Measurements from ENCODE around the gene KCNMB2. TPM values are rescaled to one million over a fixed set of nuclear protein-coding genes. Genes with fewer than 3 reads are reported as not detected.
"Not testable (repeated sequence)": the region's sequence is repeated elsewhere in the genome, so short reads cannot be mapped to it uniquely, and the experiment has no call there.

KCNMB2 gene
- total and polyA plus RNA-seq, 4 donors: not detected

DNA sequence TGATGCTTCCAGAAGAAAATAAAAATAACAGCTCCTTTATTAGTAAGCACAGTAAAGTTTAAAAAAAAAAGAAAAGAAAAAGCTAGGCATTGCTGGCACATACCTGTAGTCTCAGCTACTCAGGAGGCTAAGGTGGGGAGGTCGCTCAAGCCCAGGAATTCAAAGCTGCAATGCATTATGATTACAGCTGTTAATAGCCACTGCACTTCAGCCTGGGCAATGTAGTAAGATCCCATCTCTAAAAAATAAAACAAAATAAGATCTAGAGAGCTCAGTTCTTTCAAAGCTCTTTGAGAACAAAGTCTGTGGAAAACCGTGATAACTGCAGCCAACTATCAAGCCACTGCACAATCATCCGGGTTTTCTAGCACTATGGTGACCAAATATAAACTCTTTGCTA lies 323.1 kb downstream of the KCNMB2 start:
- Histone ChIP-seq H3K4me1 (ENCODE audit: control insufficient read depth in 1 of 2, insufficient read depth in 2 of 2, low read length in 2 of 2) (no peaks in the 10 kb centered on the region), H3K27me3 (ENCODE audit: control insufficient read depth in 1 of 2, insufficient read depth in 2 of 2, low read length in 1 of 2) (no peaks in the 10 kb centered on the region), H3K9me3 (ENCODE audit: control insufficient read depth, low read length) (no peaks in the 10 kb centered on the region), H3K4me3 (ENCODE audit: low read length in 2 of 2) (no peak overlapping the region), H3K36me3 (ENCODE audit: control insufficient read depth in 1 of 2, insufficient read depth in 2 of 2, low read length in 1 of 2) (no peaks in the 10 kb centered on the region), H3K27ac (ENCODE audit: low read depth in 1 of 2, low read length in 2 of 2) (no peak overlapping the region)
- intact Hi-C loops (cut with DNase I): no loop called here
- ATAC-seq (ENCODE audit: low FRiP score) (no peak), DNase-seq (no peak)
- 77 to 79% methylated on average over 3 of the region's 3 CpGs for WGBS, 2 donors

DNA sequence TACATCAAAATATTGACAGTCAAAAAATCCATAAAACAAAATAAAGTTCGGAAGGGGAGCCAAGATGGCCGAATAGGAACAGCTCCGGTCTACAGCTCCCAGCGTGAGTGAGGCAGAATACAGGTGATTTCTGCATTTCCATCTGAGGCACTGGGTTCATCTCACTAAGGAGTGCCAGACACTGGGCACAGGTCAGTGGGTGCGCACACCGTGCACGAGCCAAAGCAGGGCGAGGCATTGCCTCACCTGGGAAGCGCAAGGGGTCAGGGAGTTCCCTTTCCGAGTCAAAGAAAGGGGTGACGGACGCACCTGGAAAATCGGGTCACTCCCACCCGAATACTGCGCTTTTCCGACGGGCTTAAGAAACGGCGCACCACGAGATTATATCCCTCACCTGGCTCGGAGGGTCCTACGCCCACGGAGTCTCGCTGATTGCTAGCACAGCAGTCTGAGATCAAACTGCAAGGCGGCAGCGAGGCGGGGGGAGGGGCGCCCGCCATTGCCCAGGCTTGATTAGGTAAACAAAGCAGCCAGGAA lies 323.7 kb downstream of the KCNMB2 start:
- H3K27ac ChIP-seq (ENCODE audit: low read depth in 1 of 2, low read length in 2 of 2); H3K27me3 ChIP-seq (ENCODE audit: control insufficient read depth in 1 of 2, insufficient read depth in 2 of 2, low read length in 1 of 2); H3K36me3 ChIP-seq (ENCODE audit: control insufficient read depth in 1 of 2, insufficient read depth in 2 of 2, low read length in 1 of 2); H3K4me3 ChIP-seq (ENCODE audit: low read length in 2 of 2); H3K4me1 ChIP-seq (ENCODE audit: control insufficient read depth in 1 of 2, insufficient read depth in 2 of 2, low read length in 2 of 2); ATAC-seq (ENCODE audit: low FRiP score); intact Hi-C loops (cut with DNase I); DNase-seq; H3K9me3 ChIP-seq (ENCODE audit: control insufficient read depth, low read length): not testable (repeated sequence)
- 92 to 94% methylated on average over 22 to 29 of the region's 29 CpGs for WGBS, 2 donors

DNA sequence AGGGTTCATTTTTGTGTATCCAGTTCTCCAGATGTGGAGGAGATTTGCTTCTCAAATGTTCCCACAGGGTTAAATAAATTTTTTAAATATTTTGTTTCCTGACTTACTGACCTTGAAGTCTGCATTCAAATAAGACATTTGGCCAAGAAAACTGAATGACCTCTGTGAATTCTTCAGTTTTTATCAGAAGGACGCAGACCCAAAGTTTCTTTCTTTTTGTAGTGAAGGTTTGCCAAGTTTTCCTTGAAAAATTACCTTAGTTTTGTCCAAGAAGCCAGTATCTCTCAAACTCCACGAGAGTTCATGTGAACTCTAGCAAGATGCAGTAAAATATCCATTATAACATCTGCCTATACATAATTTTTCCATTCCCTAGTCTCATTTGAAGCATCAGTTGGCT lies 332.4 kb downstream of the KCNMB2 start:
- no peak overlapping the region for H3K4me3 ChIP-seq (ENCODE audit: low read length in 2 of 2)
- intact Hi-C loops (cut with DNase I): no loop called here
- DNase-seq (no peak), ATAC-seq (ENCODE audit: low FRiP score) (no peak)
- H3K27ac ChIP-seq (ENCODE audit: low read depth in 1 of 2, low read length in 2 of 2): no peak overlapping the region
- H3K27me3 ChIP-seq (ENCODE audit: control insufficient read depth in 1 of 2, insufficient read depth in 2 of 2, low read length in 1 of 2): no peaks in the 10 kb centered on the region
- 8 to 14% methylated on average over 2 of the region's 2 CpGs for WGBS, 2 donors
- H3K36me3 ChIP-seq (ENCODE audit: control insufficient read depth in 1 of 2, insufficient read depth in 2 of 2, low read length in 1 of 2): no peaks in the 10 kb centered on the region
- H3K9me3 ChIP-seq (ENCODE audit: control insufficient read depth, low read length): no peaks in the 10 kb centered on the region
- peaks cover 2 to 3% of the 10 kb centered on the region in 2 donors for H3K4me1 ChIP-seq (ENCODE audit: control insufficient read depth in 1 of 2, insufficient read depth in 2 of 2, low read length in 2 of 2)

DNA sequence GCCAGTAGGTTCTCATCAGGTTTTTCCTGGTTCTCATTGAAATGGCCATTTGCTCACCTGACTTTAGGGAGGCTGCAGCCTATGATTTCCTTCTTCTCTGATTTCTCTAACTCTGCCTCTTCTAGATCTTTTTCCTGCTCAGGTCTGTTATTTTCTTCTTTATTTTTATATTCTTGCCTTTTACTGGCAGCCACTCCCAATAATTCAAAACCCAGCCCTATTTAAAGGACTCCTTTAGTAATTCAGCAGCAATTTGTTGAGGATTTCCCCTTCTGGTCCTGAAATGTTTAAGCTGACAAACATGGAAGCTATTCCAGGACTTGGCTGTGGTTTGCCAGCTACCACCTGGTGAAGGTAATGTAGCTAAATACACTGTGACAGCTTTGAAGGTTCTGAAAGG lies 333.8 kb downstream of the KCNMB2 start:
- ATAC-seq (ENCODE audit: low FRiP score): no peak
- no peak overlapping the region for H3K4me3 ChIP-seq (ENCODE audit: low read length in 2 of 2)
- peaks cover 2 to 3% of the 10 kb centered on the region in 2 donors for H3K4me1 ChIP-seq (ENCODE audit: control insufficient read depth in 1 of 2, insufficient read depth in 2 of 2, low read length in 2 of 2)
- no peak overlapping the region for H3K27ac ChIP-seq (ENCODE audit: low read depth in 1 of 2, low read length in 2 of 2)
- no peaks in the 10 kb centered on the region for H3K27me3 ChIP-seq (ENCODE audit: control insufficient read depth in 1 of 2, insufficient read depth in 2 of 2, low read length in 1 of 2)
- DNase-seq: no peak
- H3K36me3 ChIP-seq (ENCODE audit: control insufficient read depth in 1 of 2, insufficient read depth in 2 of 2, low read length in 1 of 2): no peaks in the 10 kb centered on the region
- intact Hi-C loops (cut with DNase I): no loop called here
- H3K9me3 ChIP-seq (ENCODE audit: control insufficient read depth, low read length): no peaks in the 10 kb centered on the region

DNA sequence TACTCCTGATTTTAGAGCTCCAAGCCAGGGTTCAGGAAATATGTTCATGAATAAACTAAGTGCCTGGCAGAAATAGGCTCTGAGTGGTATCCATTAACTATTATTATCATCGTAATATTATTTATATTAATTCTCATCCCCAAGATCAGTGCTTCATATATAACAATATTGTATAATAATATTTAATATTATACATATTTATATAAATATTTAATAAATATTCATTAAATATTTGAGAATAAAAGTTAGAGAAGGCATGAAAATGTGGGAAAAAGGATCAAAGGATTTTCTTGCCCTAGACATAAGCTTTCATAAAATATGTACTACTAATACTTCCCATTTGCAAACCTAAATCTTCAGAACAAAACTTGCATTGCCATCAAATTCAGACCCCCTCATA lies 338.9 kb downstream of the KCNMB2 start:
- 88 to 94% methylated on average over 1 of the region's 1 CpG for WGBS, 2 donors
- H3K4me1 ChIP-seq (ENCODE audit: control insufficient read depth in 1 of 2, insufficient read depth in 2 of 2, low read length in 2 of 2): no peaks in the 10 kb centered on the region
- ATAC-seq (ENCODE audit: low FRiP score): no peak
- no peak overlapping the region for H3K4me3 ChIP-seq (ENCODE audit: low read length in 2 of 2)
- intact Hi-C loops (cut with DNase I): no loop called here
- no peaks in the 10 kb centered on the region for H3K36me3 ChIP-seq (ENCODE audit: control insufficient read depth in 1 of 2, insufficient read depth in 2 of 2, low read length in 1 of 2)
- H3K27me3 ChIP-seq (ENCODE audit: control insufficient read depth in 1 of 2, insufficient read depth in 2 of 2, low read length in 1 of 2): no peaks in the 10 kb centered on the region
- H3K9me3 ChIP-seq (ENCODE audit: control insufficient read depth, low read length): no peaks in the 10 kb centered on the region
- no peak for DNase-seq
- H3K27ac ChIP-seq (ENCODE audit: low read depth in 1 of 2, low read length in 2 of 2): no peak overlapping the region

DNA sequence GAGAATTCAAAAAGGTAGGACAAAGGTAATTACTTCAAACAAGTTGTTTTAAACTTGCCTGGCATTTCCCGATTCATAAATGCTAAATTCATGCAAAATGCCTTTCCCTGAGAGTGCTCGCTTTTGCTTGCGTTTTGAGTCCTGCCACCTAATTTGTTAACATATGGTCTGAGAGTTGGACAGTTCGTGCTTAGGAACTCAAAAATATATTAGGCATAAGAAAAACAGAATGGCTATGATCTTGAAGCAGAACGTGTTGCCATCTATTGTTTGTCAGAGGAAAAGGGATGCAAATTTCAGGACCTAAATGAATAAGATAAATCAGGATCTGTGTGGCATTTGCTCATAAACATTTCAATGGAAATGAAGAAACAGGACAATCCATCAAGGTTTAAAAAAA lies 339.6 kb downstream of the KCNMB2 start:
- intact Hi-C loops (cut with DNase I): no loop called here
- Histone ChIP-seq H3K9me3 (ENCODE audit: control insufficient read depth, low read length) (no peaks in the 10 kb centered on the region), H3K4me3 (ENCODE audit: low read length in 2 of 2) (no peak overlapping the region), H3K36me3 (ENCODE audit: control insufficient read depth in 1 of 2, insufficient read depth in 2 of 2, low read length in 1 of 2) (no peaks in the 10 kb centered on the region), H3K27ac (ENCODE audit: low read depth in 1 of 2, low read length in 2 of 2) (no peak overlapping the region), H3K4me1 (ENCODE audit: control insufficient read depth in 1 of 2, insufficient read depth in 2 of 2, low read length in 2 of 2) (no peaks in the 10 kb centered on the region), H3K27me3 (ENCODE audit: control insufficient read depth in 1 of 2, insufficient read depth in 2 of 2, low read length in 1 of 2) (no peaks in the 10 kb centered on the region)
- WGBS, 2 donors: 24 to 47% methylated on average over 5 of the region's 5 CpGs
- no peak for DNase-seq
- ATAC-seq (ENCODE audit: low FRiP score): no peak

DNA sequence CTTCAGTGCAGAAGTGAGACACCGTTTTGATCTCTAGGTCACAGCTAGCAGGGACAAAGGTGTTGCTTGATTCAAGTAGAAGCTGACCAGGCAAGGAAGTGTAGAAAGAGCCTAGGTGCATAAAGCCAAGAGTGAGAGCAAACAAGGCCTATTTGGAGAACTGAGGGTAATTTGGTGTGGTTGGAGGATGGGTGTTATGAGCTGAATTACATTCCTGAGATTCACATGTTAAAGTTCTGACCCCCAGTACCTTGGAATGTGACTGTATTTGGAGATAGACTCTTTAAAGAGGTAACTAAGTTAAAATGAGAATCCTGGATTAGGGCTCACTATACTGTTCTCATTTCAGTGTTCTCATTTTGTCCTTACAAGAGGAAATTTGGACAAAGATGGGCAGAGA lies 344.0 kb downstream of the KCNMB2 start:
- 73 to 78% methylated on average over 1 of the region's 1 CpG for WGBS, 2 donors
- H3K9me3 ChIP-seq (ENCODE audit: control insufficient read depth, low read length): no peaks in the 10 kb centered on the region
- intact Hi-C loops (cut with DNase I): no loop called here
- no peak overlapping the region for H3K4me3 ChIP-seq (ENCODE audit: low read length in 2 of 2)
- DNase-seq (no peak), ATAC-seq (ENCODE audit: low FRiP score) (no peak)
- H3K27me3 ChIP-seq (ENCODE audit: control insufficient read depth in 1 of 2, insufficient read depth in 2 of 2, low read length in 1 of 2): no peaks in the 10 kb centered on the region
- no peaks in the 10 kb centered on the region for H3K36me3 ChIP-seq (ENCODE audit: control insufficient read depth in 1 of 2, insufficient read depth in 2 of 2, low read length in 1 of 2)
- H3K27ac ChIP-seq (ENCODE audit: low read depth in 1 of 2, low read length in 2 of 2): no peak overlapping the region
- no peaks in the 10 kb centered on the region for H3K4me1 ChIP-seq (ENCODE audit: control insufficient read depth in 1 of 2, insufficient read depth in 2 of 2, low read length in 2 of 2)

All from aorta (tissue), 5 donors.